22Rv1 (cell line): Measurements from ENCODE around the gene RAB30.

ENCODE experiments used
- CTCF ChIP-seq: fragments of 450-650 bp; IDR thresholded peaks from 2 replicates; pipeline ENCODE4 v1.5.1; 2017; ENCODE audit warnings: mild to moderate bottlenecking
- ZFX ChIP-seq: fragments of 450-650 bp; IDR thresholded peaks from 2 replicates; pipeline ENCODE4 v1.6.1; 2017; ENCODE audit warnings: antibody characterized with exemption, borderline replicate concordance

GRCh38 chr11:83019888-83020579, 51.7 kb downstream of the RAB30 start:
- no peak for TF ChIP-seq CTCF
- TF ChIP-seq ZFX = no peak
